ENCODE measurements around the gene HNMT.

DNA sequence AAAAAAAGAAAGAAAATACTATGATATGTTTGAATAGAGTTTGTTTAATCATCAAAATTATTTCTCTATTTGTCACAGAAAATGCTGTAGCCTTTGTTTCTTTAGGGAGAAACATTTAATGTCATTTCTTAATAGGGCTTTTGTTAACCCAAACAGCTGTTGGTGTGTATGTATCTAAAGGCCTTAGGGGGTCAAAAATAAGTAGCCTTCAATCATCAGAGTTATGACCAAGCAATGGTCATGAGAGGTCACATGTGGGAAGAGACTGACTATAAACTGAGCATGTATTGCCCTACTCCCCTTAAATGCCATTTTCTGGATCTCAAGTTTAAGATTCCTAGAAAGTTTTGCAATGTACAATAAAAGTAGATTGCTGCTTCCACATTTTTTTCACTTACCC is 22.7 kb downstream of the HNMT start:
- TF ChIP-seq, protein P1, sequence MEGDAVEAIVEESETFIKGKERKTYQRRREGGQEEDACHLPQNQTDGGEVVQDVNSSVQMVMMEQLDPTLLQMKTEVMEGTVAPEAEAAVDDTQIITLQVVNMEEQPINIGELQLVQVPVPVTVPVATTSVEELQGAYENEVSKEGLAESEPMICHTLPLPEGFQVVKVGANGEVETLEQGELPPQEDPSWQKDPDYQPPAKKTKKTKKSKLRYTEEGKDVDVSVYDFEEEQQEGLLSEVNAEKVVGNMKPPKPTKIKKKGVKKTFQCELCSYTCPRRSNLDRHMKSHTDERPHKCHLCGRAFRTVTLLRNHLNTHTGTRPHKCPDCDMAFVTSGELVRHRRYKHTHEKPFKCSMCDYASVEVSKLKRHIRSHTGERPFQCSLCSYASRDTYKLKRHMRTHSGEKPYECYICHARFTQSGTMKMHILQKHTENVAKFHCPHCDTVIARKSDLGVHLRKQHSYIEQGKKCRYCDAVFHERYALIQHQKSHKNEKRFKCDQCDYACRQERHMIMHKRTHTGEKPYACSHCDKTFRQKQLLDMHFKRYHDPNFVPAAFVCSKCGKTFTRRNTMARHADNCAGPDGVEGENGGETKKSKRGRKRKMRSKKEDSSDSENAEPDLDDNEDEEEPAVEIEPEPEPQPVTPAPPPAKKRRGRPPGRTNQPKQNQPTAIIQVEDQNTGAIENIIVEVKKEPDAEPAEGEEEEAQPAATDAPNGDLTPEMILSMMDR (IDR thresholded peaks at IDR 0.05 in 4 of 5, conservative IDR thresholded peaks at IDR 0.05 in 1 of 5), result no peak
- TF ChIP-seq POLR2A (IDR thresholded peaks at IDR 0.05), result no peak

Data from gastrocnemius medialis (tissue), 4 donors.